ENCODE results near the gene ANKRD31. TPM values are rescaled to one million over a fixed set of nuclear protein-coding genes. Genes with fewer than 3 reads are reported as not detected.

The ANKRD31 gene, protein sequence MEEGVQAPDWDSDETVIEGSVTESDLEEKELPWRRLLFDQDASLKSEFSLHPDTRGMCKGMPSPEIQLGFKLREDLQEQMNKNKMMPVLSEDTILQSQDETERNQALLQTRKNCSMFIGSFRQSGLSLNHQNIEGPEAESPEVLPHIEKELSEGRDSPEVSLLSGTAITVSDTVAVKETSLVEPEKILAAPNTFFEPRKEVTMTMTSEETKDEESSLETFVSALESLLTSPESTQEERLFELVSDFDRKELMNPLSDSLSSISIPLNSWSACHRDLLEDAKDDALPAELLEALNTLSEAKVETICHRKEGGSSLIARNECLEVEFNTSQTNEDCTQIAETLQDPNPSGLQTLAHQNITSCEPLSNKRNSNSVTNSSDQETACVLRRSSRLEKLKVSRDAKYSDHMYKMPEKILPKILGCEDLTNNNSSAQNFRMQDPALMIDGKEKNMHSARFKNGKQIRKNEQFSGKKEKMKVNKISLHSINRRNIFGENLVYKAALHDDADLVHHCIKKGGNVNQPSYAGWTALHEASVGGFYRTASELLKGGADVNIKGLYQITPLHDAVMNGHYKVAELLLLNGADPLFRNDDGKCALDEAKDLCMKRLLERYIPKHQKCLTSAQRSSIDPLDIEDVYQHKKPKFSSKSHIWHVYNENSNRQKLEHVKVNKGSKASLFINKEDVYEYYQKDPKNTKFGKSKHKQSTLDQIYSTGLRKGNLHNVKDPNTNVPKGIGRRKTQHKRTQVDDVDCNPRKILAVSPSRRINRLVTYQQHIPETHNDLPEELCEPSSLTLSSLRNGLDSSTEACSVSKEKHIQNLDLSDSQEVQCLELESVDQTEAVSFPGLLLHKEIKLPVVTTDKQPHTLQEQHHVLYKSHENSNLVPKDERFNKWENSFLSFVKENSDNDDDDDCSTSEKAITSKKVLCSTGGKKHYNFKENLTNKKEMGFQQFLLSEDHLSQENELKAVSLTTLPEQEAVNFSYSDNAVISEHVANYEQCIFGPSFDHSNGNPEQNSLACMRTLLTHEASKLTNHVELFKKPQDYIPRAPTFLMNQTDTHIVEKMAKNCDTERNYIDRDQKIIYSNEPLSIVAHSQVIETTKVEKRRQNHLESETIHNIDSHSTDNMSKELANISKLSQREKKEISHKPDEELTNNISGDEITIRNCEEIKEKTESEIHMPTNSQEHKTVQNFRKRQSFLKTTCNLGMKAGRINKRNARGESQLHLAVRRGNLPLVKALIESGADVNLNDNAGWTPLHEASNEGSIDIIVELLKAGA (N-terminal part only)
- under 0.01 TPM in 2 replicates for total RNA-seq

DNA sequence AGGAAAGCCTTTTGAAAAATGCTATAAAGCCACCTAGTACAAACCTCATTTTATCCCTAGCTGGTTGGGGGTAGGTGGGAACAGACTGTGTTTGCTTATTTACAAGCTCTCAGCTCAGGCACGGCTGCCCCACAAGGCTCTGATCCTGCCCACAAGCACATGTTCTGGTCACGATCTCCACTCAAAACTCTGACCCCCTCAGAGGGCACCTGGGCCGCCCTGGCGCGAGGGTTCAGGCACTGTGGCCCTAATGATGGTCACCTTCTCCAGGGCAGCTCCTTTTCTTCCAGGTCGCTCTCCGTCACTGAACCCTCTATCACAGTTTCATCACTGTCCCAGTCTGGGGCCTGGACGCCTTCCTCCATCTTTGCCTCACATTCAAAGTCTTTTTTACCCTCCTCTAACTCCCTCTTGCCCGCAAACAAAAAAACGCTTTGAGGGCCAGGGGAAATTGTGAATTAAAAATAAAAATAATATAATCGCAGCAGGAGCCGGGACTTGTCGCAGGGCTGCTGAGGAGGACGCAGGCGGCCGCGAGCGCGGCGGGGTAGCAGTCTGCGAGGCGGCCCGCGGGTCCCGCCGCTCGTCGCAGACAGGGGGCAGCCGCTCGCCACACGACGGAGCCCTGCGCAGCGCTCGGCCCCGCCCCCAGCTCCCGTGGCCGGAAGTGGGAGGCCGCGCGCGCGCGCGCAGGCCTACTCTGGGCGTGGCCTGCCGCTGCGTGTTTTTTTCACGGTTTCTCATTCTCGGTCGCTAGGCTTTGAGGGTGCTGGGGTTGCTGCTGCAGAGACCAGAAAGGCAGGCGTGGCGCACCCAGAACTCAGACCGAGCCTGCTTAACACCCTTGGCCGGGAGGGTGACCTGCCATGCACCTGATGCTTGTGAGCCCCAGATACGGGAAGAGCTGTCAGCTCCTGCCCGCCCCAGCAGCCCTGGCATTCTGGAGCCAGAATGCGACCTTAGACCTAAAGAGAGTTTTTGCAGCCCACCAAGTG is at the start of gene ANKRD31:
ANKRD31 (minus strand) TSS at position 557 of the 995 bp plus-strand sequence; CDS start at position 365, 192 bp downstream.

GRCh38 chr5:75052192-75053053 is 184.3 kb downstream of the ANKRD31 start, which contains the start of gene GCNT4:
TSS of gene GCNT4 (minus strand) at chr5:75052558. CDS start at chr5:75030037, 22,521 bp downstream.

Small RNA genes within 50 kb of the gene (small RNA-seq; reads per million reads assigned to genes)
- not detected for gene SUMO2P5 (ENCODE audit: low replicate concordance)

Other genes starting within 250 kb of the ANKRD31 start
- 1.1 and 1.3 TPM in 2 replicates for gene GCNT4, start 184.3 kb downstream of the ANKRD31 start, total RNA-seq
- 102 and 187 TPM in 2 replicates for gene HMGCR, start 100.3 kb upstream of the ANKRD31 start, total RNA-seq

Data from placental pericyte (primary cell).